HPDE6-E6E7 (cell line): ENCODE measurements around the gene PCDHGA12.
A peak's percentile ranks its signal among the peaks of the same experiment; 100 is the strongest.

Experiments
- DNase-seq: peaks from one replicate; pipeline ENCODE4 v3.0.0; 2011; ENCODE audit warnings: missing footprints; ENCODE audit errors: extremely low spot score

PCDHGA12 gene

DNA sequence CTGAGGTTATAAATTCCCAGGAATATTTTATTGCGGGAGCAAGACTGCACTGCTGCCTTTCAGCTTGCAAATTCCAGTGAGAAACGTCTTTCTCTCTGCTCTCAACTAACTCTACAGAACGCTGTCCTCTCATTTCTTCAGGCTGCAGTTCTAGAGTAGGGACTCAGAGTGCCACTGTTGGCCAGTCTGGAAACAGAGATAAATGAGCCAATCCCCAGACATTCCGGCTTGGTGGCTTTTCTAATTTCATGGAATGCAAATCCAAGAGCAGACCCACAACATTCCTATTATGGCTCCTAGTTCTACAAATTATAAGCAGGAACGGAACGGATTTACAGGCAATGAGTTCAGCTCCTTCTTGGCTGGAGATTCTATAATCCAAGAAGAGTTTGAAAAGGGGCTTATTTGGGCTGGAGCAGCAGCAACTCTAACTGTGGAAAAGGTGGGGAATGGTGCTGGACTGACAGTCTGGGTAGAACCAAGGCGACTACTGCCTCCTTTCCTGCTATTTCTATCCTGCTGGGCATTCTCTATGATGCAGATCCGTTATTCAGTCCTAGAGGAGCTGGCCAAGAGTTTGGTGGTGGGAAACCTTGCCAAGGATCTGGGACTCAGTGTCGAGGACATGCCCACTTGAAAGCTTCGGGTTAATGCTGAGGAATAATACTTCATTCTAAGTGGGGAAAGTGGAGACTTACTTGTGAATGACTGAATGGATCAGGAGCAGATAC is 9.3 kb downstream of the PCDHGA12 start:
- no peak for DNase-seq

DNA sequence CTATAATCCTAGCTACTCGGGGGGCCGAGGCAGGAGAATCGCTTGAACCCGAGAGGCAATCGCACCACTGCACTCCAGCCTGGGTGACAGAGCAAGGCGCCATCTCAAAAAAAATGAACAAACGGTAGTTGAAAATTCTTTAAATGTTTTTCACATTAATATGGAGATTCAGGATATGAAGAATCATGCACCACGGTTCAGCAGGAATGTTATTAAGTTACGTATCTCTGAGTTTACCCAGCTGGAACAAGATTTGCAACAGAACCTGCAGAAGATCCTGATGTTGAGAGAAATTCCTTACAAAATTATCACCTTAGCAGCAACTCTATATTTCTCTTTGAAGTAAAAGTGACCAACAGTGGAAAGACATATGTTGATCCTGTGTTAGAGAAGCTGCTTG is 10.0 kb downstream of the PCDHGA12 start:
- DNase-seq: no peak

DNA sequence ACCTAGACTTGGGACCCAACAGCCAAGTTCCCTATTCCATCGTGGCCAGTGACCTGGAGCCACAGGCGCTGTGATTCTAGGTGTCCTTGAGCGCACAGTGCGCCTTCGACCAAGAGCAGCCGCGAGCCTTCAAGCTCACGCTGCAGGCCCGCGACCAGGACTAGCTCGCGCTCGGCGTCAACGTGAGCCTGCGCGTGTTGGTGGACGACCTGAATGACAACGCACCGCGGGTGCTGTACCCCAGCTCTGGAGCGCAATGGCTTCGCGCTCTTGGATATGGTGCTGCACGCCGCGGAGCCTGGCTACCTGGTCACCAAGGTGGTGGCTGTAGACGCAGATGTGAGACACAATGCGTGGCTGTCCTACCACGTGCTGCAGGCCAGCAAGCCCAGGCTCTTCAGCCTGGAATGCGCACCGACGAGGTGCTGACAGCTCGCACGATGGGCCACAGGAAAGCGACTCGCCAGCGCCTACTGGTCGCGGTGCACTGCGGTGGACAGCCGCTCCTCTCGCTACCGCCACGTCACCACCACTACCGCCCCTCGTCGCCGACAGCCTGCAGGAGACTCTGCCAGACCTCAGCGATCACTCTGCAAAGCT is 11.4 kb downstream of the PCDHGA12 start:
- no peak for DNase-seq

DNA sequence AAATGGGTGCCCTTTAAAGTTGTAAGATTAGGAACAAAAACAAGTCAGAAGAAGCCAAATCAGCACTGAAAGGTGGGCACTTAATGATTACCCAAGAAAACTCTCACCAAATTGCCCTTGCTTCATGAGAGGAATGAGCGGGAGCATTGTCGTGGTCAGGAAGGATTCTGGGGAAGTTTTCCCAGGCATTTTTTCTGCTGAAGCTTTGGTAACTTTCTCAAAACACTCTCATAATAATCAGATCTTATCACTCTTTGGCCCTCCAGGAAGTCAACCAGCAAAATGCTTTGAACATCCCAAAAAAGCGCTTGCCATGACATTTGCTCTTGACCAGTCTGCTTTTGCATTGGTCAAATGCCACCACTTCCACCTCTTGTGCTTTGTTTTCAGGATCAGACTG is 35.0 kb downstream of the PCDHGA12 start:
- DNase-seq: no peak

DNA sequence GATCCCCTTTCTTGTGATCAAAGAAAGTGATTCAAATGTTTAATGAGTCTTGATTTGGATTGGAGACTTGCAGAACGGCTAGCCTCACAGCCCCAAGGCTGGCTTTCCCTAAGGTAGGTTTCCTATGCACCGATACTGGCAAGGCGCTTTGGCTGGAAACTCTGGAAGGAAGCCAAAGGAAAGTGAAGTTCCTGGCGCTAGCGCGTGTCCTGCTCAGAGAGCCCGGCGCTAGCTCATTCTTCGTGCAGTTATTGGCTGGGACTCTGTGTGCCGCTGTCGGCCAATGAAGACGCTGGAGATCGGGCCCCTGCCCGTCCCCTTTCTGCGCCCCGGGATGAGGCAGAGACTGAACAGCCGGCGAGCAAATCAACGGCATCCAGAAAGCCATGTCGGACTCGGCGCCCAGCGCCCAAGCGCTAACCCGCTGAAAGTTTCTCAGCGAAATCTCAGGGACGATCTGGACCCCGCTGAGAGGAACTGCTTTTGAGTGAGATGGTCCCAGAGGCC is 45.4 kb downstream of the PCDHGA12 start, which contains the start of gene PCDHGC3:
Gene PCDHGC3, plus strand, starts transcription at position 342 of the 507 bp plus-strand sequence. Its CDS starts 151 bp downstream, at position 493.
- DNase-seq: peak; percentile 96

- peak; percentile 49 for DNase-seq
Measured at GRCh38 chr5:141476132-141476911, 46.0 kb downstream of the PCDHGA12 start.

DNA sequence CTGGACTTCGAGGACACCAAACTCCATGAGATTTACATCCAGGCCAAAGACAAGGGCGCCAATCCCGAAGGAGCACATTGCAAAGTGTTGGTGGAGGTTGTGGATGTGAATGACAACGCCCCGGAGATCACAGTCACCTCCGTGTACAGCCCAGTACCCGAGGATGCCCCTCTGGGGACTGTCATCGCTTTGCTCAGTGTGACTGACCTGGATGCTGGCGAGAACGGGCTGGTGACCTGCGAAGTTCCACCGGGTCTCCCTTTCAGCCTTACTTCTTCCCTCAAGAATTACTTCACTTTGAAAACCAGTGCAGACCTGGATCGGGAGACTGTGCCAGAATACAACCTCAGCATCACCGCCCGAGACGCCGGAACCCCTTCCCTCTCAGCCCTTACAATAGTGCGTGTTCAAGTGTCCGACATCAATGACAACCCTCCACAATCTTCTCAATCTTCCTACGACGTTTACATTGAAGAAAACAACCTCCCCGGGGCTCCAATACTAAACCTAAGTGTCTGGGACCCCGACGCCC is 46.8 kb downstream of the PCDHGA12 start:
- no peak for DNase-seq

DNA sequence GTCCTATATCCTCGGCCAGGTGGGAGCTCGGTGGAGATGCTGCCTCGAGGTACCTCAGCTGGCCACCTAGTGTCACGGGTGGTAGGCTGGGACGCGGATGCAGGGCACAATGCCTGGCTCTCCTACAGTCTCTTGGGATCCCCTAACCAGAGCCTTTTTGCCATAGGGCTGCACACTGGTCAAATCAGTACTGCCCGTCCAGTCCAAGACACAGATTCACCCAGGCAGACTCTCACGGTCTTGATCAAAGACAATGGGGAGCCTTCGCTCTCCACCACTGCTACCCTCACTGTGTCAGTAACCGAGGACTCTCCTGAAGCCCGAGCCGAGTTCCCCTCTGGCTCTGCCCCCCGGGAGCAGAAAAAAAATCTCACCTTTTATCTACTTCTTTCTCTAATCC is 47.5 kb downstream of the PCDHGA12 start:
- DNase-seq: no peak

DNA sequence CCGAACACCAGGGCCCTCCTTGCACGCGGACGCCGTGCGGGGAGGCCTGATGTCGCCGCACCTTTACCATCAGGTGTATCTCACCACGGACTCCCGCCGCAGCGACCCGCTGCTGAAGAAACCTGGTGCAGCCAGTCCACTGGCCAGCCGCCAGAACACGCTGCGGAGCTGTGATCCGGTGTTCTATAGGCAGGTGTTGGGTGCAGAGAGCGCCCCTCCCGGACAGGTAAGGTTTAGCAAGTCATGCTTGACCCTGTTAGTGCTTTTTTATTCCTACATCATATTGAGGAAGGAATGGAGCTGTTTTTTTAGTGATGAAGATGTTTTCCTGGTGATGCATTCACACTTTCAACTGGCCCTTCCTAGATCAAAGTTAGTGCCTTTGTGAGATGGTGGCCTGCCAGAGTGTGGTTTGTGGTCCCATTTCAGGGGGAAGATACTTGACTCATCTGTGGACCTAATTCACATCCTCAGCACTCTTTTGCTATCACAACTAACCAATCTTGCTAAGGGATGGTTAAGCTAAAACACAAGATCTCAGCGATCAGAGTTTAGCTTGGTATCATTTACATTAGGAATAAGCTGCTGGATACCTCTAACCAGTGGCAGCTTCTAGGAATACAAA is 48.1 kb downstream of the PCDHGA12 start:
- DNase-seq: no peak

DNA sequence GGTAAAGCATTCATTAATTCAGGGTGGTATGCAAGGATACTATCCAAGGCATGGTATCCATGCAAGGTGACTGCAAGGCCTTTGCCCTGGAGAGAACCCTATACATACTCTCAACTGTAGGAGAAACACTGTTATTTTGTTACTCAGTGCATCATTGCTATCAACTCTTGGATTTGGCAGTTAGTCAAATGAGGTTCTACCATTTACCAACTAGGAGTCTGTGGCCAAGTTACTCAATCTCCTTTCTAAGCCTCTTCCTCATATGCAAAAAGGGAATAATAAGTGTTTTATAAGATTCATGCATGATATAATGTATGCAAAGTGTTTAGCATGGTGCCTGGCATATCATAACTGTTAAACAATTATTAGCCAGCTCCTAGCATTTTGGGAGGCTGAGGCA is 49.5 kb downstream of the PCDHGA12 start:
- no peak for DNase-seq
